GM21786 (cell line): ENCODE results near the gene SHH.

Source experiments
- ATAC-seq: cut with Tn5 transposase; IDR thresholded peaks from one replicate; pipeline ENCODE4 v1.9.1; 2021; ENCODE audit not compliant: unreplicated experiment

The SHH gene

GRCh38 chr7:155766966-155767916, 45.0 kb downstream of the SHH start:
- no peak for ATAC-seq

DNA sequence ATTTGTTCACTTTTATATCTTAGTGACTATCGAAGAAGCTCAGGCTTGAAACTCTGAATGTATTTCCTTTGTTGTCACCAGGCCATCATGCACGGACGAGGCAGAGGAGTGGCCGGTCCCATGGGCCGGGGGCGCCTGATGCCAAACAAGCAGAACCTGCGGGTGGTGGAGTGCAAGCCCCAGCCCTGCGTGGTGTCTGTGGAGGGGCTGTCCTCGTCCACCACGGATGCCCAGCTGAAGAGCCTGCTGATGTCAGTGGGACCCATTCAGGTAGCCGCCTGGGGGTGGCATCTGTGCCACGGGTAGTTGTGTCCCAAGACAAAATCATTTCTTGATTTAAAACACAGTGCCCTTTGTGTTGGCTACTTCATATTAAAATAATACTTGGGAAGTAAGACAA, 45.9 kb downstream of the SHH start:
- no peak for ATAC-seq

- no peak for ATAC-seq
These were observed 46.8 kb downstream of the SHH start for GRCh38 chr7:155765458-155765857.

DNA sequence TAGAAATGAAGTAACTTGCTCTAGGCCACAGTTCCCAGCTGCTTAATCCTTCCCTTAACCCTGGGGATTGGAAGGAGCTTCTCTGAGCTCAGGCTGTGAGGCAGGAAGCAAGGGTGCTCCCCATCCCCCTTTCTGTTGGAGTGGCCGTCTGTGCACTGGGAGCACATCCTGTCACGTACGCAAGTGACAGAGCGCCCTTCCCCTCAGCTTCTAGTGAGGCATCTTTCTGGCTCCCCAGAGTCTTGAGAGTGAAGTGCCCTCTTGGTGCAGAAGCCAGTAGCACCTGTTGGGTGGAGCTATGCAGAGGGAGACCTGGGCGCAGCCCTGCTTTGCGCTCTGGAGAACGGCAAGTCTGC, 47.8 kb downstream of the SHH start:
- ATAC-seq = peak; percentile 39

DNA sequence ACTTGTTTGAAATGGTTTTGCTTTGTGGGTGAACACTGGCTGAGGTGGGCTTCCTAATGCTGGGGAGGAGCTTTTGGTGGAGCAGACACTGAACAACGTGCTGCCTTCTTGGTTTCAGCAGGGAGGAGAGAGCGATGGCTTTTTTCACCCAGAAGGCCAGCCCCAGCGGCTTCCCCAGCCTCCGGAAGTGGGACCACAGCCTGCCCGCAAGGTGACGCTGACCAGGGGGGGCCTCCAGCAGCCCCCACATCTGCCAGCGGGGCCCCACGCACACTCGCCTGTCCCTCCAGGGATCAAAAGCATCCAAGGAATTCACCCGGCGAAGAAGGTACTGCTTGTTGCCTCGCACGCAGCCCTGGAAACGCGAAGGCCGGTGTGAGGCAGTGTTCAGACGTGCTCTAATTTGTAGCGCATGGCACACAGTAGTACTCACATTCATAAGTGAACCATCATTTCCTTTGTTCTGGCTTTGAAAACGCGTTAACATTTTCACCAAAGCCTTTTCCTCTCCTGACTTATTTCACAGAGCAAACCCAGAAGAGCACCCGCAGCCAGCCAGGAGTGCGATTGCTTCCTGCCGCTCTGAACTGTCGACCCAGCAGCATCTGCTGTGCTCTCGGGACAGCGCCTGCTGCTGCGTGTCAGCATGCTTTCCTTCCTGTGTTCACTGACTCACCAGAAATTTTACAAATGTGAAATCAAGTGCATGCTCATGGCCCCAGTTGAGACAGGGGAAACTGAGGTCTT, 48.4 kb downstream of the SHH start:
- ATAC-seq = peak; percentile 56

- ATAC-seq = no peak
These were observed 49.1 kb downstream of the SHH start for GRCh38 chr7:155763122-155763521.

- ATAC-seq = no peak
These were observed 49.6 kb downstream of the SHH start for GRCh38 chr7:155762655-155763054.

DNA sequence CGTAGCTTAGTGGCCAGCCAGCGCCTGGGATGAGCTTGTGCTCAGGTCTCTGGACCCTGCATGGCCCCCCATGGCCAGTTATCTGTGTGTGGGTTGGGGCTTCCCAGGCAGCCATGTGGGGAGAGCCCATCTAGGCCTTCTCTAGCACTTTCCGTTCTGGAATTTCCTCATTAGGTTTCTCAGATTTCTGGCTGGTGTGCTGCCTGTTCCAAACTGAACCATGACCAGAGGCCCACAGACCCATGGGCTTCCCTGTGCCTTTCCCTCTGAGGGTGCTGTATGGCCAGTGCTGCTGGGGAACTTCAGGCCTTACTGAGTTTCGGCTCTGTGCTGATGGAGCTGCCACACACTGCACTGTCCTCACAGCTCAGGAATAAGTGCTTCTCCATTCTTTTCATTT, 50.2 kb downstream of the SHH start:
- ATAC-seq = no peak

- no peak for ATAC-seq
These were observed 51.1 kb downstream of the SHH start for GRCh38 chr7:155761162-155761561.

GRCh38 chr7:155759740-155760430, 52.4 kb downstream of the SHH start:
- no peak for ATAC-seq

DNA sequence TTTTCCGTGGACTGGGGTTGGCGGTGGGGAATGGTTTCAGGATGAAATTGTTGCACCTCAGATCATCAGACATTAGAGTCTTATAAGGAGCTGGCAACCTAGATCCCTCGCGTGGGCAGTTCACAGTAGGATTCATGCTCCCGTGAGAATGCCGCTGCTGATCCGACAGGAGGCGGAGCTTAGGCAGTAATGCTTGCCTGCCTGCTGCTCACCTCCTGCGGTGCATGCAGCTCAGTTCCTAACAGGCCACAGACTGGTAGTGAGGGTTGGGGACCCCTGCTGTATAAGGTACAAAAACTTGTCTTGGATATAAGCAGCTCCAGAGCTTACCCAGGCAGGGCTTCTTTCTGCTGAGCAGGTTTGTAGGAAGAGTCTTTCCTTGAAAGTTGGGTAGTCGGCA, 53.9 kb downstream of the SHH start:
- ATAC-seq = no peak

GRCh38 chr7:155756322-155756721, 55.9 kb downstream of the SHH start:
- ATAC-seq = no peak

DNA sequence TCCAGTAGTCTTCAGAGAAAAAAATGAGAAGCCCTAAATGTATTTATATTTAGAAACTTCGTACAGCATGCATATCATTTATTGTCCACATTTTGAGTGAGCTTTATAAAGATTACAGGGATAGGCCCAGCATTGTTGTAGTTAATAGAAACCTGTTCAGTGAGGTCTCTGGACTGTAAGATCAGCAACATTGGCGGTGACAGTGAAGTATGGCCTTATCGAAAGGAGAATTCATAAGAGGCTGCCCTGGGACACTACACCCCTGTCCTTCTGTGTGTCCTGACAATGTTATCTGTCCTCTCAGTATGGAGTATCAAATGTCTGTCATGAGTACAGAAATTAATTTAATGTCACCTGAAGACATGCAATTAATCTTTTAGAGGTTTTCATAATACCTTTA, 57.2 kb downstream of the SHH start:
- ATAC-seq = no peak

GRCh38 chr7:155754165-155754564, 58.1 kb downstream of the SHH start:
- no peak for ATAC-seq

DNA sequence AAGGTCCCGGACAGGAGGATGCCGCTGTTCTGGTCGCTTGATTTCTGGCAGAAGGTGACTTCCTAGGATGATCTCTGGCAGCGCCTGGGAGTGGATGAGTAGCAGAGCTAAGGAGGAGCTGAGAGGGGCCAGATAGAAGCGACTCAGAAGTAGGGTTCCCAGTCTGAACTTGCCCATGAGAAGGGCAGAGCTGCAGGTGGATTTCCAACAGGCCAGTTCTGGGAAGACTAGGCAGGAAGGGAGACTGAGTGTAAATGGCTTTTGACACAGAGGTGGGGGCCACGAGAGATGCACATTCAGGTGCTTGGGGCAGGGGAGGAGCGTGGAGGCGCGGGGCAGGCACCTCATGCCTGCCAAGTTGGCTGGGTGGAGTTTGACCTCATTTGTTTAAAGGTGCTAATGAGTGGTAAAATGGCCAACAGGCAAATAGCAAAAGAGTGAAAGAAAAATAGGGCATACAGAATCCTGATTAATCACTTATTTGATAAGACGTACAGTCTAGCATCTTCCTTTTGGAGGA, 58.8 kb downstream of the SHH start:
- peak; percentile 11 for ATAC-seq

DNA sequence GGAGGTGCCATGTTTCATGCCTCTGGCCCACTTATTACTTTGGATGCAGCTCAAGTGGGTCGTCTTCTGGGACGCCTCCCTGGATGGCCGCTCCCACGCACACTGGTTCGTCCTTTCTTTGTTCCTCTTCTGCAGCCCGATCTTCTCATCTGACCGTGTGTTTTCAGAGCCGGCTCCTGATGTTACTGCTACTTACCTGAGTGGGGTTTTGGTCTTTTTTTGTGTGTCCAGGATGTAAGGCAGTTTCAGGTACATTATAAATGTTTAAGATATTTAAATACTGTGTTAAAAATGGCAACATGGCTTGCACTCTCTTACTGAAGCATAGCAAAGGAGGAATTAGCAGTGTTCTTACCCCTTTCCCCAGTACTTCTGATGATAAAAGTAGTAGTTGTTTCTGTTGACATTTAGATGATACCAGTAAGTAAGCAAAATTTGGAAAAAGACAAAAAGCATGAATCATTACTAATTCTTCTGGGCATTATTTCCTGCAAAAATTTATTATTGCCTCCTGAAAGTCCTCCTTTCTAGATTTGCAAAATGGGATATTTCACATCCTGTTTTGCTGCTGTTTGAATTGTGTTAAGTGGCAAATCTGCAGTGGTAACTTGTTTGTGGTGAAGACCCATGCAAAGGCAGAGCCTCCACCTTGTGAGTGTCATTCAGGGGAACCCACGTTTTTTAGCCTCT, 59.4 kb downstream of the SHH start:
- ATAC-seq = peak; percentile 49

DNA sequence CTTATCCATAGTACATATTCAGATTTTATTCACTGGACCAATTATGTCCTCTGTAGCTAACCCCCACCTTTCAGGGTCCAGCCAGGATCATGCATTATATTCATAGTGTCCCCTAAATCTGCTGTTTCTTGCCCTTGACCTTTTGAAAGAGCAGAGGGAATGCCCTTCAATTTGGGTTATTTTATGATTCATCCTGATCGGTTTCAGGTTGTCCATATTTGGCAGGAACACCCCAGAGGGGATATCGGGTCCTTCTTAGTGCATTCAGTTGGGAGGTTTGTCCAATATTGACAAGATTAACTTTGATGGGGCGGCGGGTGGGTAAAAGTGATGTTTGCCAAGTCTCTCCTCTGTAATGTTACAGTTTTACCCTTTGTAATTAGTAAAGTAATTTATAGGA, 60.9 kb downstream of the SHH start:
- ATAC-seq = no peak

GRCh38 chr7:155750255-155751125, 61.8 kb downstream of the SHH start:
- no peak for ATAC-seq
